ENCODE results near the gene DIAPH3.
A peak's percentile ranks its signal among the peaks of the same experiment; 100 is the strongest.
"Not testable (repeated sequence)": the region's sequence is repeated elsewhere in the genome, so short reads cannot be mapped to it uniquely, and the experiment has no call there.

DIAPH3 gene, protein sequence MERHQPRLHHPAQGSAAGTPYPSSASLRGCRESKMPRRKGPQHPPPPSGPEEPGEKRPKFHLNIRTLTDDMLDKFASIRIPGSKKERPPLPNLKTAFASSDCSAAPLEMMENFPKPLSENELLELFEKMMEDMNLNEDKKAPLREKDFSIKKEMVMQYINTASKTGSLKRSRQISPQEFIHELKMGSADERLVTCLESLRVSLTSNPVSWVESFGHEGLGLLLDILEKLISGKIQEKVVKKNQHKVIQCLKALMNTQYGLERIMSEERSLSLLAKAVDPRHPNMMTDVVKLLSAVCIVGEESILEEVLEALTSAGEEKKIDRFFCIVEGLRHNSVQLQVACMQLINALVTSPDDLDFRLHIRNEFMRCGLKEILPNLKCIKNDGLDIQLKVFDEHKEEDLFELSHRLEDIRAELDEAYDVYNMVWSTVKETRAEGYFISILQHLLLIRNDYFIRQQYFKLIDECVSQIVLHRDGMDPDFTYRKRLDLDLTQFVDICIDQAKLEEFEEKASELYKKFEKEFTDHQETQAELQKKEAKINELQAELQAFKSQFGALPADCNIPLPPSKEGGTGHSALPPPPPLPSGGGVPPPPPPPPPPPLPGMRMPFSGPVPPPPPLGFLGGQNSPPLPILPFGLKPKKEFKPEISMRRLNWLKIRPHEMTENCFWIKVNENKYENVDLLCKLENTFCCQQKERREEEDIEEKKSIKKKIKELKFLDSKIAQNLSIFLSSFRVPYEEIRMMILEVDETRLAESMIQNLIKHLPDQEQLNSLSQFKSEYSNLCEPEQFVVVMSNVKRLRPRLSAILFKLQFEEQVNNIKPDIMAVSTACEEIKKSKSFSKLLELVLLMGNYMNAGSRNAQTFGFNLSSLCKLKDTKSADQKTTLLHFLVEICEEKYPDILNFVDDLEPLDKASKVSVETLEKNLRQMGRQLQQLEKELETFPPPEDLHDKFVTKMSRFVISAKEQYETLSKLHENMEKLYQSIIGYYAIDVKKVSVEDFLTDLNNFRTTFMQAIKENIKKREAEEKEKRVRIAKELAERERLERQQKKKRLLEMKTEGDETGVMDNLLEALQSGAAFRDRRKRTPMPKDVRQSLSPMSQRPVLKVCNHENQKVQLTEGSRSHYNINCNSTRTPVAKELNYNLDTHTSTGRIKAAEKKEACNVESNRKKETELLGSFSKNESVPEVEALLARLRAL

DNA sequence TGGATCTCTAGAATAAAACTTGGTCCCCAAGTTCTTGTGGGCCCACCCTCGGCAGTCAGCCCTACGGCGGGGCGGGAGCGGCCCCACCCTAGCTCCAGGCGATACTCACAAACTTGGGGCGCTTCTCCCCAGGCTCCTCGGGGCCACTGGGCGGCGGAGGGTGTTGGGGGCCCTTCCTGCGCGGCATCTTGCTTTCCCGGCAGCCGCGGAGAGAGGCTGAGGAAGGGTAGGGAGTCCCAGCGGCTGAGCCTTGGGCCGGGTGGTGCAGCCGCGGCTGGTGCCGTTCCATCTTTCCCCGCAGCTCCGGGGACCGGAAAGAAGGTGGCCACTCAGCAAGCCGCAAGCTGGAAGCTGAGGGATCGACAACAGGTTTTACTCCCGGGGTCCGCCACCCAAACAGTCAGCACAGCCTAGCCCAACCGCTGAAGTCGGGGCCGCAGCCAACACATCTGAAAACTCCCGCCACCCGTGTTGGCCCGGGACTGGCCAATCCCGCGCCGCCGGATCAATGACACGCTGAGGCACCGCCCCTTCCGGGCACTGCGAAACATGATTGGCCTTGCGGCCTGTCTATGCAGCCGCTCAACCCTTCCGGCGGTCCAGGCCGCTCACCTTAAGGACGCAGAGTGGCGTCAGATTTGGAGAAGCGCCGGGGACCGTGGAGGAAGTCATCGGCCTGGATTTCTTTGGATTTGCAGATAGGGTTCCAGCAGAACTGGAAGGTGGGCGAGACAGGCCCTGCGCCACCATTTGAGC, at the start of gene DIAPH3:
Gene DIAPH3 (minus strand): TSS at position 451 of the 756 bp plus-strand sequence. CDS start 162 bp downstream, at position 289.
- peak; percentile 92 to 94 for DNase-seq

DNA sequence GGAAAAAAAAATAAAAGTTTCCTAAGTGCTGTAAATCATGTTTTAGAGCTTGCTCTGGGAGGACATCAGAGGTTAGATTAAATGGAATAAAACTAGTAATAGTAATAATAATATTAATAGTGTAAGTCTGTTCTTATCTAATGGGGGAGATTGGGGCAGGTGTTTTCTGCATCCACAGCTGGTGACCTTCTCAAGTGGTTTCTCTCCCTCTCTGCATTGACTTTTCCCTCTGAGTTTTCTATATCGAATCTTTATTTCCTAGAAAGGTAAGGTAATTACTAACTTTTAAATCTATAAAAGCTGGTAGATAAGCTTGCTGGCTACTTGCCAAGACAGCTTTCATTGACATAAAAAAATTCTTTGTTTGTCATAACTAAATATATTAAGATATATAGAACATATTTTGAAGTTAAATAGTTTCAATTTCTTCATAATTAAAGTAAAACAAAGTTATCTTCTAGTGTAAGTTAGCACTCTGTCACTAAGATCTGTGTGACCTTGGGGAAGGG, 49.6 kb upstream of the DIAPH3 start:
- no peak for DNase-seq

- DNase-seq: no peak
Observed at GRCh38 chr13:60211548-60211947, 47.8 kb upstream of the DIAPH3 start.

DNA sequence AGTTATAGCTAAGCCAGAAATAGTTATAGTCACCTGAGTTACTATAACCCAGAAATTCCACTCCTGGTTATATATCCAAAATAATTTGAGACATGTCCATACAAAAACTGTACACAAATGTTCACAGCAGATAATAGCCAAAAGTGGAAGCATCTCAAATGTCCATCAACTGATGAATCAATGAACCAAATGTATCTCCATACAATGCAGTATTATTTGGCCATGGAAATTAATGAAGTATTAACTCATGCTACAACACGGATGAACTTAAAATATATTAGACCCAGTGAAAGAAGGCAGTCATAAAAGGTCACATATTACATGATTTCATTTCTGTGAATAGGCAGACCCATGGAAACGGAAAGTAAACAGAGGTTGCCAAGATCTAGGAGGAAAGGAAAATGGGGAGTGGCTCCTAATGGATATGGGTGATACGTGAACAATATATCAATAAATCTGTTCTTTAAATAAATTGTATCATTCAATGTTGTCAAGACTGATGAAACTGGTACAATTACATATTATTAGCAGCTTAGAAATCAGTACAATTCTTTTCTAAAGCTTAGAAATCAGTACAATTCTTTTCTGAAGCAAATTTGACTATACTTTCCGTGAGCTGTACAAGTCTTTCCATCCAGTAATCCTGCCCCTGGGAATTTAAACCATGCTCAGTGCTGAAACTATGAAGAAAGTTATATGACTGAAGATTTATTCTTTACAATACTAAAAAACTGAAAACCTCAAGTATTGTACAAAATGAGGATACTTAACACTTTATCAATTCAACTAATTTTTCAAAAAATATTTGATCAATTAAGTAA, 47.0 kb upstream of the DIAPH3 start:
- no peak for DNase-seq

DNA sequence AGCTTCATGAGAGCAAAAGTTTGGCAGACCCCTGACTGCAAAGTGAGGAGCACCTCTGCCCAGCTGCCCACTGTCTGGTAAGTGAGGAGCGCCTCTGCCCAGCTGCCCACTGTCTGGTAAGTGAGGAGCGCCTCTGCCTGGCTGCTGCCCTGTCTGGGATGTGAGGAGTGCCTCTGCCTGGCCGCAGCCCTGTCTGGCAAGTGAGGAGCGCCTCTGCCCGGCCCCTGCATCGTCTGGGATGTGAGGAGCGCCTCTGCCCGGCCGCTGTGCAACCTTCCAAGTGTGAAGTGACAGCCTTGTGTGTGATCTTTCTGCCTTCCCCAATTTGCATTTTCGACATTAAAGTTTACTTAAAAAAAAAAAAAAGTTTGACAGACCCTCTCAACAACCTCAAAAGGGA, 41.8 kb upstream of the DIAPH3 start:
- not testable (repeated sequence) for DNase-seq

DNA sequence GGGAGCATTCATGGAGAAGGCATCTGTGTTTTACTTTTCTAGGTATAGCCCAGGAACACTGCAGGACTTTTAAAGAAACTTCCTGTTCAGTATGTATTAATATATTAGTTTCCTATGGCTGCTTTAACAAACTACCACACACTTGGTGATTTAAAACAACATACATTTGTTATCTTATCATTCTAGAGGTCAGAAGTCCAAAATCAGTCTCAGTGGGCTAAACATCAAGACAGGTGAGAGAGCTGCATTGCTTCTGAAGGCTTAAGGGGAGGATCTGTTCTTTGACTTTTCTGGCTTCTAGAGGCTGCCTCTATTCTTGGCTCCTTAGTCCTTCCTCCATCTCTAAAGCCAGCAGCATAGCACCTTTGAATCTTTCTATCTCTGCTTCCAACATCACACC, 37.6 kb upstream of the DIAPH3 start:
- no peak for DNase-seq

- not testable (repeated sequence) for DNase-seq
Observed at GRCh38 chr13:60195893-60196292, 32.2 kb upstream of the DIAPH3 start.

GRCh38 chr13:60182907-60183306, 19.2 kb upstream of the DIAPH3 start:
- no peak for DNase-seq

GRCh38 chr13:60178327-60178726, 14.6 kb upstream of the DIAPH3 start:
- no peak for DNase-seq

DNA sequence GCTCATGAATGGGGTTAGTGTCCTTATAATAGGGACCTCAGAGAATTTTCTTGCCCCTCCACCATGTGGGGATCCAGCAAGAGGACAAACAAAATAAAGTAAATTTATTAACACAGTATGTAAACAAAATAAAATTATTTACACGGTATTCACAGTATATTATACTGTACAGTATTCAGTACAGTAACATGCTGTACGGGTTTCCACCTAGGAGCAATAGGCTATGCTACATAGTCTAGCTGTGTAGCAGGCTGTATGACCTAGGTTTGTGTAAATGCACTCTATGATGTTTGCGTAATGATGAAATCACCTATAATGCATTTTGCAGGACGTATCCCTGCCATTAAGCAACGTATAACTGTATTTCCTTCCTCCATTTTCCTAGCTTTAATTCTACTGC, 11.8 kb upstream of the DIAPH3 start:
- no peak for DNase-seq

DNA sequence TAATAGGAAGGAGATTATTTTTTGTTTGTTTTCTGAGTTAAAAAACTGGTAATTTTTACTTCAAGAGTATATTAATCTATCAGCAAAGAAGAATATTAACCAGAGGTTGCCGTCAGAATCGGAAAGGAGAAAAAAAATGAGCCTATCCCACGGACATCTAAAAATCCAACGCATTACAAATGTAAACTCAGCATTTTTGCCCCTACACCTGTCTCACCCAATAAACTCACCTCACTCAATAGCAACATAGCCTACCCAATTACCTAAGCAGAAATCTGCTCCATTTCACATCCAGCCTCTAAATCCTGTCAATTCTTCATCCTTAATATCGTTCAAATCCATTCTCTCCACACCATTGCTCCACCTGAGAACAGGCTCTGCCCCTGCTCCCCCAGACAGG, 10.4 kb upstream of the DIAPH3 start:
- DNase-seq: no peak

DNA sequence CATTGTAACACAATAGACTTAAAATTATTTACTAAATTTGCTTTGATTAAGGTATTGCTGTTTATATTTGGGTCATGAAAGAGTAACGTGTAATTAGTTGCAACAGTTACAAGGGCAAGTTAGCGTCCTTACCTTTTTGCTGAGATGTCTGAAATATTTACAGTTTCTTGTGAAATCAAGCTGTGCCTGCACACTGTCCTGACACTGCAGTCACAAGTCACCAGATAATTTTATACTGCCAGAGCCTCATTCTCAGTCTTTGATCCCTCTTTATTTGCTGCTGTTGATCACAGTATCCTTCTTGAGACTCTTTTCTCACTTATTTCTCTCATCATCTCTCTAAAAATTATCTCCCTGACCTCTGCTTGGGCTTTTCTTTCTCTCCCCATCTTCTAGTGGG, 8.4 kb upstream of the DIAPH3 start:
- no peak for DNase-seq

- no peak for DNase-seq
Observed at GRCh38 chr13:60170414-60170813, 6.7 kb upstream of the DIAPH3 start.

- no peak for DNase-seq
Observed at GRCh38 chr13:60169239-60170031, 5.7 kb upstream of the DIAPH3 start.

GRCh38 chr13:60167121-60167520, 3.4 kb upstream of the DIAPH3 start:
- DNase-seq: no peak

DNA sequence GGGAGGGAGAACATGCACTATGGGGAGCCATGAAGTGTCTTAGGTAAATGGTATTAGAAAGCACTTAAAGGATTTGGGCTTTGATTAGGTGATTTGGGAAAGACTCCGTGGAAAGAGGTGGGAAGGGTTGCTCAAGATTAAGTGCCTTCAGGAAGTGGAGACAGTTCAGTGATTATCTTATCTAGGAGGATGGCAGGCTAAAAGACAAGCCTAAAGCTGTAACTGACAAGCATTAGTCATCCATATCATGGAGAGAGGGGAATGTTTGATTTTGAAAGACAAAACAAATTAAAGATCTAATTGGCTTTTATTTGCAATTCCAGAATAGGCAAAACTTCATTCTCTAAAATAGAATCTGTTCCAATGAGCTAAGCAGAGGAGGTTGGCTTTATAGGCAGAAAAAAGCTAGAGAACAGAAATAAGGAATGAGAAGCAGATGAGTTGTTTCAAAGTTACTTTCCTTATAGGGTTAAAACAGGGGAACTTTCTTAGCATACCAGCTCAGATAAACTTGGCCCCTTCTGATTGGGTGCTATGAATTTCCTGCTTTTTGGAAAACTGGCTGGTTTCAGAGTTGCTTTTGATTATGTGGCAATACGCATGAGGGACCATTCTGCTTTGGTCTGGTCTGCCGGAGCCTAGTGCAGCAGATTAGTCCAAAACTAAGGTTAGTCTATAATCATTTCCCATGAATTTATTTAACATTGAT, 1.8 kb upstream of the DIAPH3 start:
- no peak for DNase-seq

- DNase-seq: peak in 1 of 2 donors; percentile 71
Observed at GRCh38 chr13:60164234-60164889, 634 bp upstream of the DIAPH3 start.

DNA sequence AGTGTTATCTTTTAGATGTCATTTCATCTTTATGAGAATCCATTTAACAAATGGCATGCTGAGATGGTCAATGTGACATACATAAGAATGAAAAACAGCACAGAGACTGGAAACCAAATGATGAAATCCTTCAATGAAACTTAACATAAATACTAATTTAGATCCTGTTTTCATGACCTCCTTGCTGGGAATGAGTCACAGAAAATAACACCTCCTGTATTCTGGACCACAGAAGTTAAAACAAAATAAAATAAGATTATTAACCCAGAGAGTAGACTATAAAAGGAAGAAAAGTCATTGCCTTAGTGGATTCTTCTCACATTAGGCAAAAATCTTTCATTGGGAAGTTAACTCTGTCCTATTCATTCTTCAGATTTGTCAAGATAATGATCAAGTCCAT, 1.6 kb downstream of the DIAPH3 start:
- DNase-seq: no peak

- DNase-seq: no peak
Observed at GRCh38 chr13:60158321-60158801, 5.4 kb downstream of the DIAPH3 start.
